IMR-90 (cell line): ENCODE data around the gene PIEZO1. TPM values are rescaled to one million over a fixed set of nuclear protein-coding genes. Genes with fewer than 3 reads are reported as not detected.

Experiments
- ATAC-seq: fragments of 200-7000 bp; cut with Tn5 transposase; 2 replicates; pipeline ENCODE4 v1.9.1; 2020; ENCODE audit warnings: low read depth, mild to moderate bottlenecking, moderate library complexity
- BruUV-seq: library from RNA; stranded (reverse); fragments of 400-500 nt; replicated peaks from 2 replicates; lab custom pipeline; 2021; lab: Mats Ljungman, UMichigan
- CTCF ChIA-PET: fragments of 300-600 bp; formaldehyde crosslinking; extraction: SDS; loops from one replicate; lab custom pipeline; 2021; ENCODE audit warnings: antibody characterized with exemption; lab: Yijun Ruan, JAX
- POLR2A ChIA-PET: fragments of 300-600 bp; sonication (Branson Sonifier 250); formaldehyde crosslinking; loops from one replicate; lab custom pipeline; 2022; ENCODE audit warnings: antibody characterized with exemption; ENCODE audit not compliant: unreplicated experiment; lab: Charles Lee
- DNase-seq: peaks from one replicate; pipeline ENCODE4 v3.0.0; 2013
- H2AFZ ChIP-seq: replicated peaks from 2 replicates; pipeline ENCODE3; 2013; ENCODE audit warnings: low read length, mild to moderate bottlenecking; ENCODE audit not compliant: poor library complexity
- H2AK5ac ChIP-seq: 2 replicates; pipeline ENCODE4 v1.6.1; 2013; ENCODE audit warnings: low read depth, low read length, inconsistent platforms
- H2AK9ac ChIP-seq: replicated peaks from 2 replicates; pipeline ENCODE3; 2013; ENCODE audit warnings: mild to moderate bottlenecking, low read depth, low read length, moderate library complexity; ENCODE audit not compliant: poor library complexity
- H2BK120ac ChIP-seq: 2 replicates; pipeline ENCODE4 v1.6.1; 2013; ENCODE audit warnings: low read depth, low read length, inconsistent platforms
- H2BK15ac ChIP-seq: 3 replicates; pipeline ENCODE4 v1.6.1; 2013; ENCODE audit warnings: low read depth, low read length, inconsistent platforms
- H2BK20ac ChIP-seq: 2 replicates; pipeline ENCODE4 v1.6.1; 2013; ENCODE audit warnings: low read depth, mild to moderate bottlenecking, inconsistent platforms, low read length, moderate library complexity
- H2BK5ac ChIP-seq: 2 replicates; pipeline ENCODE4 v1.6.1; 2013; ENCODE audit warnings: mild to moderate bottlenecking, low read depth, low read length, inconsistent platforms; ENCODE audit not compliant: poor library complexity, severe bottlenecking
- H3K14ac ChIP-seq: replicated peaks from 2 replicates; pipeline ENCODE4 v1.6.1; 2013; ENCODE audit warnings: low read depth, low read length, inconsistent platforms
- H3K18ac ChIP-seq: 2 replicates; pipeline ENCODE4 v1.6.1; 2013; ENCODE audit warnings: low read depth, low read length, control low read depth
- H3K23ac ChIP-seq: 2 replicates; pipeline ENCODE4 v1.6.1; 2013; ENCODE audit warnings: low read depth, low read length, inconsistent platforms
- H3K27ac ChIP-seq: 2 replicates; pipeline ENCODE4 v1.5.1; 2013; ENCODE audit warnings: mild to moderate bottlenecking, control low read depth, low read length; ENCODE audit not compliant: insufficient read depth
- H3K27me3 ChIP-seq: 2 replicates; pipeline ENCODE4 v1.6.1; 2013; ENCODE audit warnings: low read length; ENCODE audit not compliant: control insufficient read depth, insufficient read depth
- H3K36me3 ChIP-seq: 2 replicates; pipeline ENCODE4 v1.6.1; 2013; ENCODE audit warnings: low read length, mixed read lengths; ENCODE audit not compliant: control insufficient read depth, insufficient read depth
- H3K4ac ChIP-seq: 2 replicates; pipeline ENCODE4 v1.6.1; 2013; ENCODE audit warnings: low read depth, low read length, inconsistent platforms
- H3K4me1 ChIP-seq: 2 replicates; pipeline ENCODE4 v1.6.1; 2013; ENCODE audit warnings: low read length, mixed read lengths; ENCODE audit not compliant: control insufficient read depth, insufficient read depth
- H3K4me2 ChIP-seq: 2 replicates; pipeline ENCODE4 v1.6.1; 2013; ENCODE audit warnings: low read depth, mild to moderate bottlenecking, control low read depth, low read length, moderate library complexity
- H3K4me3 ChIP-seq: 2 replicates; pipeline ENCODE4 v1.5.1; 2013; ENCODE audit warnings: low read depth, mild to moderate bottlenecking, control low read depth, low read length, moderate library complexity; ENCODE audit not compliant: insufficient read depth
- H3K56ac ChIP-seq: 2 replicates; pipeline ENCODE4 v1.6.1; 2013; ENCODE audit warnings: low read length, inconsistent platforms; ENCODE audit not compliant: insufficient read depth; ENCODE audit errors: extremely low read depth
- H3K79me1 ChIP-seq, 2 experiments: 2 replicates each; pipeline ENCODE4 v1.6.1; 2013; ENCODE audit warnings: low read length in 2 of 2, inconsistent platforms in 1 of 2, low read depth in 1 of 2
- H3K9ac ChIP-seq: 2 replicates; pipeline ENCODE4 v1.6.1; 2013; ENCODE audit warnings: low read depth, low read length, control low read depth
- H3K9me1 ChIP-seq: 2 replicates; pipeline ENCODE4 v1.6.1; 2013; ENCODE audit warnings: low read length, inconsistent platforms; ENCODE audit not compliant: insufficient read depth
- H3K9me3 ChIP-seq: 2 replicates; pipeline ENCODE4 v1.6.1; 2013; ENCODE audit warnings: low read length; ENCODE audit not compliant: control insufficient read depth, insufficient read depth
- H4K20me1 ChIP-seq: 2 replicates; pipeline ENCODE4 v1.6.1; 2013; ENCODE audit warnings: low read length, inconsistent platforms; ENCODE audit not compliant: insufficient read depth
- H4K5ac ChIP-seq: 2 replicates; pipeline ENCODE4 v1.6.1; 2013; ENCODE audit warnings: mild to moderate bottlenecking, low read depth, low read length, control low read depth
- H4K8ac ChIP-seq, 2 experiments: 2 replicates each; pipeline ENCODE4 v1.6.1; 2013; ENCODE audit warnings: low read depth in 2 of 2, low read length in 2 of 2, control low read depth in 1 of 2, inconsistent platforms in 1 of 2
- H4K91ac ChIP-seq: 2 replicates; pipeline ENCODE4 v1.6.1; 2013; ENCODE audit warnings: low read depth, low read length, inconsistent platforms; ENCODE audit not compliant: insufficient read depth
- FOS ChIP-seq: fragments of 150-350 bp; IDR thresholded peaks from 2 replicates; pipeline ENCODE4 v1.6.1; 2016; ENCODE audit warnings: low read depth, low read length
- MAFK ChIP-seq: IDR thresholded peaks from 2 replicates; pipeline ENCODE4 v1.6.1; 2012; ENCODE audit warnings: low read depth, low read length, improper control_type of control experiment
- WGBS, 2 experiments: methylation state at CpG; one replicate each; pipeline versions ENCODE4 v1.1.5 to v1.1.7; 2013; ENCODE audit warnings: missing lambda C conversion rate in 2 of 2; ENCODE audit not compliant: insufficient read length in 1 of 2; ENCODE audit errors: extremely low coverage in 2 of 2; 5-methylcytosine and 5-hydroxymethylcytosine counted together
- dilution Hi-C: fragments of 300-500 bp; cut with HindIII; formaldehyde crosslinking; loops from one replicate; pipeline ENCODE4 v1.14.3; 2018; ENCODE audit warnings: low sequenced_read_pairs; ENCODE audit not compliant: unreplicated experiment
- in situ Hi-C: fragments of 300-500 bp; cut with MboI; formaldehyde crosslinking; loops from 3 replicates; pipeline ENCODE4 v1.14.3; 2019; ENCODE audit warnings: low sequenced_read_pairs, inconsistent platforms, mixed read lengths
- intact Hi-C: fragments of 100-400 bp; cut with micrococcal nuclease; formaldehyde crosslinking; loops from 2 replicates; pipeline ENCODE4 v1.10.0; 2022
- polyA plus RNA-seq, 3 experiments: library from polyadenylated mRNA; depleted of rRNA; stranded (reverse); fragments of >200 nt; gene quantifications; 2 replicates each; pipeline ENCODE4 v1.2.3, GENCODE V29; 2012; ENCODE audit warnings: low replicate concordance in 1 of 3
- total RNA-seq: library from RNA; depleted of rRNA; stranded (reverse); fragments of >200 nt; gene quantifications from 2 replicates; pipeline ENCODE4 v1.2.3, GENCODE V29; 2012
- TF ChIP-seq, protein P1 (sequence below): conservative IDR thresholded peaks from 2 replicates; pipeline ENCODE4 v1.5.1; 2012; ENCODE audit warnings: mild to moderate bottlenecking, low read depth, low read length, improper control_type of control experiment

PIEZO1 gene
- total and polyA plus RNA-seq, 2 of the 4 experiments (the other 2 are of a cell fraction), result 36.2 to 372 TPM

DNA sequence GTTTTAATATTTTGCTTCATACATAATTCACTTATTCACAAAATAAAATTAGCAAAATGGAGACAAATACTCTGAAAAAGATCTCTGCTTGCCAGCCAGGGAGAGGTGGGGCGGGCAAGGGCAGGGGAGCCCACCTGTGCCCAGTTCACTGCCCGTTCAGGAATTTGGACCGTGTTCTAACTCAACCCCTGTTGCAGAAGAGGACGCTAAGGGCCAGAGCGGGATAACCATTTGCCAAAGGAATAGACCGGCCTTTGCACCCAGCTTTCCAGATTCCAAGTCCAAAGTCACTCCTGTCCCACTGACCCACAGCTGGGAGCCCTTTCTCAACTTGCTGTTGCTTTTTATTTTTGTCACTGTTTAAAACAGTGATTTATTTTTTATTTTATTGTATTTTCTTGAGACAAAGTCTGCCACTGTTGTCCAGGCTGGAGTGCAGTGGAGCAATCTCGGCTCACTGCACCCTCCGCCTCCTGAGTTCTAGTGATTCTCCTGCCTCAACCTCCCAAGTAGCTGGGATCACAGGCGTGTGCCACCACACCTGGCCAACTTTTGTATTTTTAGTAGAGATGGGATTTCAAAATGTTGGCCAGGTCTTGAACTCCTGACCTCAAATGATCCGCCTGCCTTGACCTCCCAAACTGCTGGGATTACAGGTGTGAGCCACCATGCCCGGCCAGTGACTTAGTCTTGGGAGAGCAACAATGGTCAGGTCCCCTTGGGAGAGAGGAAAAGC, 2.7 kb upstream of the PIEZO1 start:
- BruUV-seq, result no TSS peak
- no peak overlapping the region for H2BK5ac ChIP-seq
- H3K27ac ChIP-seq, result no peak overlapping the region
- H3K4me1 ChIP-seq, result peaks cover 19% of the 10 kb centered on the region
- no peak overlapping the region for H4K91ac ChIP-seq
- dilution Hi-C loops (no loop called here), in situ Hi-C loops (no loop called here), intact Hi-C loops (no loop called here)
- H2AFZ ChIP-seq, result no peak overlapping the region
- H3K36me3 ChIP-seq, result no peaks in the 10 kb centered on the region
- TF ChIP-seq, protein P1, sequence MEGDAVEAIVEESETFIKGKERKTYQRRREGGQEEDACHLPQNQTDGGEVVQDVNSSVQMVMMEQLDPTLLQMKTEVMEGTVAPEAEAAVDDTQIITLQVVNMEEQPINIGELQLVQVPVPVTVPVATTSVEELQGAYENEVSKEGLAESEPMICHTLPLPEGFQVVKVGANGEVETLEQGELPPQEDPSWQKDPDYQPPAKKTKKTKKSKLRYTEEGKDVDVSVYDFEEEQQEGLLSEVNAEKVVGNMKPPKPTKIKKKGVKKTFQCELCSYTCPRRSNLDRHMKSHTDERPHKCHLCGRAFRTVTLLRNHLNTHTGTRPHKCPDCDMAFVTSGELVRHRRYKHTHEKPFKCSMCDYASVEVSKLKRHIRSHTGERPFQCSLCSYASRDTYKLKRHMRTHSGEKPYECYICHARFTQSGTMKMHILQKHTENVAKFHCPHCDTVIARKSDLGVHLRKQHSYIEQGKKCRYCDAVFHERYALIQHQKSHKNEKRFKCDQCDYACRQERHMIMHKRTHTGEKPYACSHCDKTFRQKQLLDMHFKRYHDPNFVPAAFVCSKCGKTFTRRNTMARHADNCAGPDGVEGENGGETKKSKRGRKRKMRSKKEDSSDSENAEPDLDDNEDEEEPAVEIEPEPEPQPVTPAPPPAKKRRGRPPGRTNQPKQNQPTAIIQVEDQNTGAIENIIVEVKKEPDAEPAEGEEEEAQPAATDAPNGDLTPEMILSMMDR, result no peak
- TF ChIP-seq MAFK (no peak), FOS (no peak)
- DNase-seq (no peak), ATAC-seq (no peak)
- no peak overlapping the region for H3K9ac ChIP-seq
- H2BK15ac ChIP-seq, result no peak overlapping the region
- H4K20me1 ChIP-seq, result peaks cover 18% of the 10 kb centered on the region
- no peak overlapping the region for H2BK20ac ChIP-seq
- H3K9me1 ChIP-seq, result no peaks in the 10 kb centered on the region
- peaks cover 0 to 14% of the 10 kb centered on the region in 2 experiments; a peak in 2 of 4 replicates for H3K79me1 ChIP-seq
- H3K27me3 ChIP-seq, result peaks cover under 1% of the 10 kb centered on the region; the same call in 1 of the 2 replicates
- no peak overlapping the region for H2AK9ac ChIP-seq
- no peak overlapping the region for H3K18ac ChIP-seq
- no peak overlapping the region for H2AK5ac ChIP-seq
- H3K14ac ChIP-seq, result no peak overlapping the region
- H3K9me3 ChIP-seq, result no peaks in the 10 kb centered on the region
- WGBS, 2 experiments, result 89% methylated on average over 5 of the region's 11 CpGs; no CpG with 5 or more reads in 1 of the 2 experiments
- no peak overlapping the region for H3K4me2 ChIP-seq
- no peak overlapping the region for H3K23ac ChIP-seq
- no peak overlapping the region for H3K56ac ChIP-seq
- no peak overlapping the region for H2BK120ac ChIP-seq
- ChIA-PET POLR2A (no interaction called here), CTCF (interaction anchor here (1.5 kb wide), 1 partner anchor 51 kb away, joined by 5 read pairs; no protein-coding TSS in a partner anchor)
- H3K4me3 ChIP-seq, result no peak overlapping the region
- H4K8ac ChIP-seq, result no peak overlapping the region
- H3K4ac ChIP-seq, result no peak overlapping the region
- no peak overlapping the region for H4K5ac ChIP-seq
